Glutamatergic neuron (in vitro differentiated cells): ENCODE results near the gene NUTF2. TPM values are rescaled to one million over a fixed set of nuclear protein-coding genes. Genes with fewer than 3 reads are reported as not detected.
A peak's percentile ranks its signal among the peaks of the same experiment; 100 is the strongest.

ENCODE experiments used
- DNase-seq: peaks from one replicate; pipeline ENCODE4 v3.0.0; 2022
- H3K27ac Mint-ChIP-seq: one replicate; pipeline ENCODE4 v1.8.0; 2020; ENCODE audit warnings: mild to moderate bottlenecking, mixed read lengths, inconsistent platforms; ENCODE audit not compliant: unreplicated experiment
- H3K27me3 Mint-ChIP-seq: one replicate; pipeline ENCODE4 v1.8.0; 2020; ENCODE audit warnings: mild to moderate bottlenecking, moderate library complexity, mixed read lengths, inconsistent platforms; ENCODE audit not compliant: unreplicated experiment
- H3K36me3 Mint-ChIP-seq: one replicate; pipeline ENCODE4 v1.8.0; 2020; ENCODE audit warnings: mild to moderate bottlenecking, mixed read lengths, inconsistent platforms; ENCODE audit not compliant: unreplicated experiment
- H3K4me1 Mint-ChIP-seq: one replicate; pipeline ENCODE4 v1.8.0; 2020; ENCODE audit warnings: mild to moderate bottlenecking, low read depth, mixed read lengths, inconsistent platforms; ENCODE audit not compliant: unreplicated experiment
- H3K4me3 Mint-ChIP-seq: one replicate; pipeline ENCODE4 v1.8.0; 2020; ENCODE audit warnings: mild to moderate bottlenecking, mixed read lengths, inconsistent platforms; ENCODE audit not compliant: unreplicated experiment
- H3K9me3 Mint-ChIP-seq: one replicate; pipeline ENCODE4 v1.8.0; 2020; ENCODE audit warnings: mild to moderate bottlenecking, moderate library complexity, mixed read lengths, inconsistent platforms; ENCODE audit not compliant: unreplicated experiment
- total RNA-seq: library from RNA; stranded (reverse); fragmentation: NEBNext Ultra II Directional; extraction: Animal tissue kit (Norgen Biotek cat#: 25700); gene quantifications from one replicate; pipeline ENCODE4 v1.2.1, GENCODE V29; 2021; ENCODE audit not compliant: unreplicated experiment
- TF ChIP-seq, protein P1 (sequence below): fragments of 200-600 bp; sonication (generic); IDR thresholded peaks from one replicate; pipeline ENCODE4 v1.5.0; 2021; ENCODE audit not compliant: partially characterized antibody, unreplicated experiment

The NUTF2 gene
- total RNA-seq, 1 donor from 2014 or later: 196 TPM

DNA sequence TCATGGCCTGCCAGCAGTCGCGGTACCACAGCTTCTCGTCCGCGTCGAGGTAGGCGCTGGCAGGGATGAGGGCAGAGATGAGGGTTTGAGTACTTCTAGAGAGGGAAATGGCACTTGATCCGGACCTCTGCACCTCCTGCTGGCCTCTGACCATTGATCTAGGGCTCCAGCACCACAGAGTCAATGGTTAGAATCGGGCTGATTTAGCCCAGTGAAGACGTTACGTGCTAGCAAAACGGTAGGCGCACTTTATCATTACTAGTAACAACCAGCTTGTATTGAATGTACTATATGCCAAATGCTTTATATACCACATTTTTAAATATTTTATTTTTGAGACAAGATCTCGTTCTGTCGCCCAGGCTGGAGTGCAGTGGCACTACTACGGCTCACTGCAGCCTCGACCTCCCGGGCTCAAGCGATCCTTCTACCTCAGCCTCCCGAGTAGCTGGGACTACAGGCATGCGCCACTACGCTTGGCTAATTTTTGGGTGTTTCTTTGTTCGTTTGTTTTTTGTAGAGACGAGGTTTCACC is 39.5 kb upstream of the NUTF2 start:
- TF ChIP-seq, protein P1, sequence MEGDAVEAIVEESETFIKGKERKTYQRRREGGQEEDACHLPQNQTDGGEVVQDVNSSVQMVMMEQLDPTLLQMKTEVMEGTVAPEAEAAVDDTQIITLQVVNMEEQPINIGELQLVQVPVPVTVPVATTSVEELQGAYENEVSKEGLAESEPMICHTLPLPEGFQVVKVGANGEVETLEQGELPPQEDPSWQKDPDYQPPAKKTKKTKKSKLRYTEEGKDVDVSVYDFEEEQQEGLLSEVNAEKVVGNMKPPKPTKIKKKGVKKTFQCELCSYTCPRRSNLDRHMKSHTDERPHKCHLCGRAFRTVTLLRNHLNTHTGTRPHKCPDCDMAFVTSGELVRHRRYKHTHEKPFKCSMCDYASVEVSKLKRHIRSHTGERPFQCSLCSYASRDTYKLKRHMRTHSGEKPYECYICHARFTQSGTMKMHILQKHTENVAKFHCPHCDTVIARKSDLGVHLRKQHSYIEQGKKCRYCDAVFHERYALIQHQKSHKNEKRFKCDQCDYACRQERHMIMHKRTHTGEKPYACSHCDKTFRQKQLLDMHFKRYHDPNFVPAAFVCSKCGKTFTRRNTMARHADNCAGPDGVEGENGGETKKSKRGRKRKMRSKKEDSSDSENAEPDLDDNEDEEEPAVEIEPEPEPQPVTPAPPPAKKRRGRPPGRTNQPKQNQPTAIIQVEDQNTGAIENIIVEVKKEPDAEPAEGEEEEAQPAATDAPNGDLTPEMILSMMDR: no peak
- Mint-ChIP-seq H3K9me3 (peaks cover 9% of the 10 kb centered on the region), H3K27ac (peak overlapping the region; percentile 64), H3K4me3 (peak overlapping the region; percentile 90), H3K36me3 (no peaks in the 10 kb centered on the region), H3K27me3 (peaks cover 3% of the 10 kb centered on the region), H3K4me1 (peaks cover 8% of the 10 kb centered on the region)
- DNase-seq: no peak

DNA sequence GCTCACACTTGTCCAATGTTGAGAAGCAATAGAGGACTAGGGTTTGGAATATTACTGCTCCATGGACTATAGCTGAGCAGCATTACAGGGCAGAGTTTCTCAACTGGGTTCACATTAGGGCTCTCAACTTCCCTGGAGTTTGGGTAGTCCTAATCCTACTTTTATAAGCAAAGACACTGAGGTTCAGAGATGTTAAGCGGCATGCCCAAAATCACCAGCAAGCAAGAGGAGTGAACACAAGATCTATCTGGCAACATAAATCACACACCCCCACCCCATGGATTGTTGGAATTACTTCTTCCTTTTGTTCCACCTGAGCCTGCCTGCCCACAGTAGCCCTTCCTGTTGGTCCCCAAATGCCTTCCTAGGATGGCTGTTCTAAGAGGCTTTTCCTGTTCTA is 34.8 kb upstream of the NUTF2 start:
- DNase-seq: no peak
- Mint-ChIP-seq H3K27me3 (peaks cover 5% of the 10 kb centered on the region), H3K36me3 (no peaks in the 10 kb centered on the region), H3K9me3 (peaks cover 3% of the 10 kb centered on the region), H3K27ac (no peak overlapping the region), H3K4me1 (no peaks in the 10 kb centered on the region), H3K4me3 (no peak overlapping the region)
- TF ChIP-seq, protein P1: no peak

DNA sequence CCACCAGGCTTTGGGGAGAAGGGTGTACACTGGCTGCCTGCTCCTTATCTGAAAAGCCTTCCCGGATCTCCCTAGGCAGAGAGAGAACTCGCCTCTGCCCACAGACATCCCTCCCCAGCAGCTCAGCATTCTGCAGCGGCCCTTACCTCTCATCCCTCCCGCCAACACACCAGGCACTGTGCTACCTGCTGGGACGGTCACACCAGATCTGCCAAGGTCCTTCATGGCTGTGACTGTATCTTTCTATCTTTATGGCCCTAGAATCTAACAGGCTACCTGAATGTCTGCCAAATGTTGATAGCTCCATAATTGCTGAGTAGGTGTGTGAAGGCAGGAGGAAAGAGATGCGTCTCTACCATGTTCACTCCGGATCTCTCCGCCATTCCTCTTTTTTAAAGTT is 32.2 kb upstream of the NUTF2 start:
- Mint-ChIP-seq H3K36me3 (no peaks in the 10 kb centered on the region), H3K27me3 (peaks cover 3% of the 10 kb centered on the region), H3K9me3 (no peaks in the 10 kb centered on the region), H3K27ac (no peak overlapping the region), H3K4me3 (no peak overlapping the region), H3K4me1 (no peaks in the 10 kb centered on the region)
- TF ChIP-seq, protein P1: no peak
- DNase-seq: no peak

DNA sequence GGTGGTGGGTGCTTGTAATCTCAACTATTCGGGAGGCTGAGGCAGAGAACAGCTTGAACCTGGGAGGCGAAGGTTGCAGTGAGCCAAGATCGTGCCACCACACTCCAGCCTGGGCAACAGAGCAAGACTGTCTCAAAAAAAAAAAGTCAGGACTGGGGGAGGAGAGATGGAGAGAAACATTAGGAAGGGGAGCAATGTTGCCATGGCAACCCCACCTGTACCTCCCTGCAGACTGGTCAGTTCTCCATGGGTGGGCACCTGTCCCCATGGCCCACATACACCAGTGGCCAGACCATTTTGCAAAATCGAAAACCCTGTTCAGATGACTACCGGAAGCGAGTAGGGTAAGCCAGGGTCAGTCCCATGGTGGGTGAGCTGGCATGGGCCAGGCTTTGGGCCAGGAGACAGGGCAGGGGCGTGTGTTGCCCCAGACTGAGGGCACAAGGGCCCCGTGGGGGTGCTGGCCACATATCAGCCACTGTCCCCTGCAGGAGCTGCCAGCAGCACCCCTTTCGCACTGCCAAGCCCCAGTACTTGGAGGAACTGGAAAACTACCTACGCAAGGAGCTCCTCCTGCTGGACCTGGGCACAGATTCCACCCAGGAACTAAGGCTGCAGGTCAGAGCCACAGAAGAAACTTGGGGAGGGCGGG is 26.0 kb upstream of the NUTF2 start:
- peaks cover 2% of the 10 kb centered on the region for H3K9me3 Mint-ChIP-seq
- no peak overlapping the region for H3K4me3 Mint-ChIP-seq
- no peak for DNase-seq
- H3K4me1 Mint-ChIP-seq: no peaks in the 10 kb centered on the region
- no peak overlapping the region for H3K27ac Mint-ChIP-seq
- peaks cover 10% of the 10 kb centered on the region for H3K27me3 Mint-ChIP-seq
- peaks cover 7% of the 10 kb centered on the region for H3K36me3 Mint-ChIP-seq
- TF ChIP-seq, protein P1: no peak

DNA sequence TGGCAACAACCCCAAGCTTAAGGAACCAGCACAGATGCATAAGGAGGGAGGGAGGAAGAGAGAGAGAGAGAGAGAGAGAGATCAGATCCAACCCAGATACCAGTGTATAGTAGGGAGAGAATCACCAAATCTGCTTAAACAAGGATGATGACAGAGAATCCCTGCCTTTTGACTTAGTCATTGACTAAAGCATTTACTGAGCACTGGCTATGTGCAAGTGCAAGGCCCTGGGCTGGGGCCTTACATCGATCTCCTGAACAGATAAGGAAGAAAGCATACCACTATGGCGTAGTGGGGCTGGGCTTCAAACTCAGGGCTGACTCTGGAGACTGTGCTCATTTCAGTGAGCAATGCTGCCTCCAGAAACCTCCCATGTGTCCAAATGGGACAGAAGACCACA is 24.2 kb upstream of the NUTF2 start:
- Mint-ChIP-seq H3K4me1 (no peaks in the 10 kb centered on the region), H3K27me3 (peaks cover 10% of the 10 kb centered on the region), H3K27ac (no peak overlapping the region), H3K4me3 (no peak overlapping the region), H3K9me3 (peaks cover 2% of the 10 kb centered on the region), H3K36me3 (peaks cover 13% of the 10 kb centered on the region)
- DNase-seq: no peak
- TF ChIP-seq, protein P1: no peak
